RKO (cell line): Measurements from ENCODE around the gene RBM28.
"Not testable (repeated sequence)": the region's sequence is repeated elsewhere in the genome, so short reads cannot be mapped to it uniquely, and the experiment has no call there.

Experiments
- DNase-seq: peaks from one replicate; pipeline ENCODE4 v3.0.0-alpha.2; 2016; ENCODE audit warnings: low spot score

Gene RBM28

DNA sequence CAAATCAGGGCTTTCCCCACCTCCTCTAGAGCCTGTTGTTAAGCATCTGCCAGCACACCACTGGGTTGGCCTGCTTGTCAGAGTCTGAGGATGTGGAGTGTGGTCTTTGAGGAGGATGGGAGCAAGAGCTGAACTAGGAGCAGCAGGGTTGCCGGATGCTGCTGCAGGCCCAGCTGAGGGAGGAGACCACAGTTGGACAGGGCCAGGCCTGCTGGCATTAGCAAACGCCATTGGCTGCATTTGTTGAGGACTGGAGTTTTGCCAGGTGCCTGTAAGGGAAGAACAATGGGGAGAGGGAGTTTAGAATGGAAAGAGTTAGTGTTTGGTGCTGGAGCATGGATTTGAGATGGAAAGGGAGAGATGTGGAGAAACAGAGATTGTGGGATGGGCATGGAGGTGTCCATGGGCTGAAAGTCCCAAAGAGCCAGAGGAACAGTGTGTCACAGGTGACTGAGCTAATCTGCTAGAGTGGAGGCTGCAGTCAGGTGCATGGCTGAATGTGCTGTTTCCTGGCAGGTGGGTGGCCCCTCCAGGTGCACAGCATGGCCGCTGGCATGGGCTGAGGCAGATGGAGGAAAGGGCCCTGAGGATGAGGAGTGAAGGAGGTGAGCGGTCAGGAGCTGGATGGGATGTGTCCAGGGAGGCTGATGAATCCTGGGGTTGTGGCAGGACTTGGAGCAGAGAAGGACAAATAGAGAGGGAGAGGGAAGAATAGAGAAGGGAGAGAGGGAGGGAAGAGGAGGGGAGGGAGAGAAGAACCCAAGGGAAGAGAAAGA lies 61.9 kb downstream of the RBM28 start:
- DNase-seq: no peak

DNA sequence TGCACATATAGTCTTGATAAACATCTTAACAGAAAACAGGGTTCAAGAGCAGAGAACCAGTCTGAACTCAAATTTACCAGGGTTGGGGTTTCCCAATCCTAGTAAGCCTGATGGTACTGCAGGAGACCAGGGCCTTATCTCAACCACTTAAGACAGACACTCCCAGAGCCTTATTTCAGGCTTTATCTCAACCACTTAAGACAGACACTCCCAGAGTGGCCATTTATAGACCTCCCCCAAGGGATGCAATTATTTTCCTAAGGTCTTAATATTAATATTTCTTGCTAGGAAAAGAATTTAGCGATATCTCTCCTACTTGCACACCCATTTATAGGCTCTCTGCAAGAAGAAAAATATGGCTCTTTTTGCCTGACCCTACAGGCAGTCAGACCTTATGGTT lies 63.3 kb downstream of the RBM28 start:
- not testable (repeated sequence) for DNase-seq

DNA sequence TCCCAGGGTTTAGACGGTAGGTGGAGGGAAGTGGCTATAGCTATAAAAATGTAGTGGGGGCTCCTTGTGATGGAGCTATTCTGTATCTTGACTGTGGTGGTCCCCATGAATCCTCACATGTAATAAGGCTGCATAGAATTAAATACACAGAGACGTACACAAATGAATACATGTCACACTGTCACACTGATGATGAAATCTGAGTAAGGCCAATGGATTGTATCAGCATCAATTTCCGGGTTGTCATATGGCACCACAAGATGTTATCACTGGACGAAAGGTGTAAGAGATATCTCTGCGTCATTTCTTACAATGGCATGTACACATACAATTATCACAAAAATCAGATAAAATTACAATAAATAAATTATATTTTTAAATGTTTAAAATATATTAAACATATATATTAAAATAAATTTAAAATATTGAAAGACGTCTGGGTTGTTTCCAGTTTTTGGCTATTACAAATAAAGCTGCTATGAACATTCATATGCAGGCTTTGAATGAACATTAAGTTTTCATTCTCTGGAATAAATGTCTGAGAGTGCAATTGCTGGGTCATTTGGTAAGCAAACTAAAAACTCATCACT lies 64.5 kb downstream of the RBM28 start:
- no peak for DNase-seq

DNA sequence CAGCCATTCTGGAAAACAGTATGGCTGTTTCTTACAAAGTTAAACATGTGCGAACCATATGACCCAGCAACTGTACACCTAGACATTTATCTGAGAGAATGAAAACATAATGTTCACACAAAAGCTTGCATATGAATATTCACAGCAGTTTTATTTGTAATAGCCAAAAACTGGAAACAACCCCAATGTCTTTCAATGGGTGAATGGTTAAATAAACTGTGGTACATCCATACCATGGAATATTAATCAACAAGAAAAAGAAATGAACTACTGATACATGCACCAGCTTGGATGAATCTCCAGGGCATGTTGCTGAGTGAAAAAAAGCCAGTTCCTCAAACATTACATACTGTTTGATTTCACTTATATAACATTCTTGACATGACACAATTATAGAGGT lies 65.3 kb downstream of the RBM28 start:
- DNase-seq: no peak

DNA sequence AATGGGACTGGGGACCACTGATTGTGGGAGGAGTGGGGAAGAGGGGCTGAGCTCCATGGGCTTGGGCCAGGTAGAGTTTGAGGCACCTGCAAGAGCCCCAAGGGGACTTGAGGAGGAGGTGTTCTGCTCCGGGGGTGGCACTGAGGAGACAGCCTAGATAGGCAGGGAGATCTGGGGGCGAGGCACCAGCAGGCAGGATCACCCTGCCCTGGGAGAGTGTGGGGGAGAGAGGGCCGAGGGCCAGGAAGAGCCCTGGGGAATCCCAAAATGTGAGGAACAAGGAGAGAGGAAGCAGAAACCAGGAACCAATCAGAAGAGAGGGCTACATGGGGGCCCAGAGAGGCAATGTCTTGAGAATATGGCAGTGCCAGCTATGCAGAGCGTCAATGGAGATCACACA lies 68.0 kb downstream of the RBM28 start:
- DNase-seq: no peak

DNA sequence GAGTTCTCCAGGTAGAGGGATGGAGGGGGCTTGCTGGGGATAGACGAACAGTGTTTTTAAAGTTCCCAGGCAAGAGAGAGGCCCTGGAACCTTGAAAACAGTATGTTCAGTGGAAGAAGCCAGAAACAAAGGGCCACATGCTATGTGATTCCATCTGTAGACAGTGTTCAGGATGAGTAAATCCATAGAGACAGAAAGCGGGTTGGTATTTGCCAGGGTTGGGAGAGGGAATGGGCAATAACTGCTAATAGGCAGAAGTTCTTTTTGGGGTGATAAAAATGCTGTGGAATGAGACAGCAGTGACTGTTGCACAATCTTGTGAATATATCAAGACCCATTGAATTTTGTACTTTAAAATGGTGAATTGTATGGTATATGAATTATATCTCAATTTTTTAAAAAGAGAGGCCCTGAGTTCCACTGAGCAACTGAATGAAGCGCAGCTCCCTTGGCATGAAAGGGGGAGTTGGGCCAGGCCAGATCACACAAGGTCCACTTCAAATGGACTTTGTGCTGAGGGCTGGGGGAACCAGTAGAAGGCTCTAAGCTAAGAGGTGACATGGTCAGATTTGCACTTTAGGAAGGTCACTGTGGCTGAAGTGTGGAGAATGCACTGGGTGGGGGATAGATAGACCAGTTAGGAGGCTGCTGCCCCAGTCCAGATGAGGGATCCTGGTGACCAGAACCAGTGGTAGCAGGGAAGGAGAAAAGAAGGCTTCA lies 68.7 kb downstream of the RBM28 start:
- DNase-seq: no peak

DNA sequence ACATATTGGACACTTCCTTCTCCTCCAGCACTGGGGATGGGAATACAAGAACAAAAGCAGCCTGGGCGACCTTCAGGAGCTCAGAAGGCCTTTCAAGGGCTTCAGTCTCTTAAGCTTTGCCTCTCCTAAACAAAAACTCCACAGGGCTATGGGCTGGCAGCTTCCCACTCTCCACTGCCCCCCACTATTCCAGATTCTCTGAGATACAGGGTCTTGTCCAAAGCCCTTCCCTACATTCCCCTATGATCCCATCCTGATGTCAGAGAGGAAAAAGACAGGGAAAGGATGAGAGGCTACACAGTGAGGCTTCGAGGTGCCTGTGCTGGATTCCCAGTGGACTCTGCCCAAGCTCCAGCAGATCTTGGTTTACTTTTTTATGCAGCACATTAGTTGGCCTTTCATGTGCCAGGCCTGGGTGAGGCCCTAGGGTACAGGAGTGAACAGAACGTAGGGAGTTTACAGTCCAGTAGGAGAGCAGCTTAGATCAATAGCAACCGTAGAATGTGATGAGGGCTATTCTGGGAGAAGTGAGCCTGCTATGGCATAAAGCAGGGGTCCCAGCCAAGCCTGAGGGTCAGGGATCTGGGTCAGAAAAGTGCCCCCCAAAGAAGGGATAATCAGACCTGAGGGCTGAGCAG lies 69.3 kb downstream of the RBM28 start:
- no peak for DNase-seq

DNA sequence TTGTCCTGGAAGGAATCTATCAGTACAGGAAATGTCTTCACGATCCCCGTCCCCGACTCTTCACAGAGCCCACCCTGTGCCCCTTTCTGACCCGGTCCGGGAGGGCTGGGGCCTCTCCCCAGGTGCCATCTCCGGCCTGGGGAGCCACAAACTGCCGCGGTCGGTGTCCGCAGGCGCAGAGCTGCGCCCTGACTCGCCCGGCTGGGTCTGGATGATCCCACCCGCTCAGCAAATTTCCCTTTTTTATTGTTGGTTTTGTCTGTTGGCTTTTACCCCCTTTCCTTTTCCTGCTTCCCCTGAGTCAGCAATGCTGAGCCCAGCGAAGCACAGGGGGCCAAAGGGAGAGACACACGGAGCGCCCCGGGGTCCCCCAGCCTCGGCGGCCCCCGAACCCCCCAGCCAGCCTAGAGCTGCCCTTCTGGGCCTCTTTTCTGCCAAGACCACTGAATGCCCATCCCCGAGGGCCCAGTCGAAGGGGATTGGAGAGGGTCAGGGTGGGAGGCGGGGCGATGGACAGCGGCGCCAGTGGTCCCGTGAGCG lies 71.7 kb downstream of the RBM28 start:
- DNase-seq: no peak

DNA sequence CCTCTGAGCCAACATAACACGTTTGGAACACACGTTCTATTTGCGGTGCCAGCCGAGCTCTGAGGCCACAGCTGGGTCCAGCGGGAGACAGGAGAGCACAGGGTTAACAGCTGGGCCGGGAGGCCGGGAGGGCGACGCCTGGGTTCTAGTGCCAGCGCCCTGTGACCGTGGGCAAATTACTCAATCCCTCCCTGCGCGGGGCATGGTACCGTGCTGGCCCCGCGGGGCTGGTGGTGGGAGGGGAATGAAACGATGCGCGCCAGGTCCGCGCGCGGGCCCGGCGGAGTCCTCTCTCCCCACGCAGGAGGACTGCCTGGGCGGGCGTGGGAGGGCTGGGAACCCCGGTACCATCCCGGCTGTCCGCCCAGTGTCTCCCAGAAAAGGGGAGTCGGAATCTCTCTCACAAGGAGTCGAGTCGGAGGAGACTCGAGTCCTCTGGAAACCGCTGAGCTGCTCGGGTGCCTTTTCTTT lies 72.2 kb downstream of the RBM28 start:
- DNase-seq: no peak

DNA sequence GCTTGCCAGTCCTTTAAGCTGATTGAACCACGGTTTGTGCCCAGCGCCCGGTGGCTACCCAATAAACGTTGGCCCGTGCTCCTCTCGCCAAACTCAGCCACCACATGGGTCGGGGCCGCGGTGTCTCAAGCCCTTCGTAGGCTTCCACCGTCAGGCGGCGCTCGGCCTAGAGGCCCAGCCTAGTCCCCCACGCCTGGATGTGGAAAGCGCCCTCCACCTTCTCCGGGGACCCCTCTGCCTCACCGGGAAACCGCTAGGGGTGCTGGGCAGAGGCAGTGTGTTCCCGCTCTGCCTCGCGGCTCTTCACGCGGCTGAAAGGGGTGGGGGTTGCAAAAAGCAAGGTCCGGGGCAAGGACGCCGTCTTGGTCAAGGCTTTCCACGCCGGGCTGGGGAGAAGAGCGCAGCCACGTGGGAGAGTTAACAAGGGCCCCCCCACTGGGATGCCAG lies 72.9 kb downstream of the RBM28 start:
- no peak for DNase-seq

DNA sequence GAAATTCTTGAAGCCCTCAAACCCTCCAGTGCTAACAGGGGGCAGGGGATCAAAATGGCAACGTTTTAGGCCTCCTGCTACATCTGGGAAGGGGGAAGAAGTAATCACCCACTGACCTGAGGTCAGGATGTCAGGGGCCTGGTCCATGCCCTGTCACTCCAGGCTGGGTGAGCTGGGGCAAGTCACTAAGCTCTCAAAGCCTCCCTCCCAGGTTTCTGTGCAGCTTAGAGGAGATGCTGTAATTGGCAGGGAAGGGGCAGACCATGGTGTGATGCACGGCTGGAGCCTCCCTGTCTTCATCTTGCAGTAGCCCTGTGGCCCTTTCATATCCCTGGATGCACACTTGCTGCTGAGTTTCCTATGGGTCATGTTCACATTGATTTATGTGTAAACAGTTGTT lies 75.5 kb downstream of the RBM28 start:
- no peak for DNase-seq

DNA sequence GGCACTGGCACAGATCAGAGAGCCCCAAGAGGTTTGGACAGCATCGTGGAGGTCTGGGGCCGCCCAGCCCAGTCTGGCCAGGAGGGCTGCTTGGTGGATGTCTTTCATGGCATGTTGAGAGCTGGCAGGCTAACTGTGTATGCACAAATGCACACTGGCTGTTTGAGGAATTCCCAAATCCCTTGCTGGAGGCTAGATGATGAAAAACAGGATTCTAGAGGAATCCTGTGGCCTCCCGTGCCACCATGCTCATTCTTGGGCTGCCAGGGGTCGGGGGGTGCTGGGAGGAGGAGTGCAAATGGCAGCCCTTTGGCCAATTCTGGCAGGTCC lies 76.1 kb downstream of the RBM28 start:
- DNase-seq: no peak

DNA sequence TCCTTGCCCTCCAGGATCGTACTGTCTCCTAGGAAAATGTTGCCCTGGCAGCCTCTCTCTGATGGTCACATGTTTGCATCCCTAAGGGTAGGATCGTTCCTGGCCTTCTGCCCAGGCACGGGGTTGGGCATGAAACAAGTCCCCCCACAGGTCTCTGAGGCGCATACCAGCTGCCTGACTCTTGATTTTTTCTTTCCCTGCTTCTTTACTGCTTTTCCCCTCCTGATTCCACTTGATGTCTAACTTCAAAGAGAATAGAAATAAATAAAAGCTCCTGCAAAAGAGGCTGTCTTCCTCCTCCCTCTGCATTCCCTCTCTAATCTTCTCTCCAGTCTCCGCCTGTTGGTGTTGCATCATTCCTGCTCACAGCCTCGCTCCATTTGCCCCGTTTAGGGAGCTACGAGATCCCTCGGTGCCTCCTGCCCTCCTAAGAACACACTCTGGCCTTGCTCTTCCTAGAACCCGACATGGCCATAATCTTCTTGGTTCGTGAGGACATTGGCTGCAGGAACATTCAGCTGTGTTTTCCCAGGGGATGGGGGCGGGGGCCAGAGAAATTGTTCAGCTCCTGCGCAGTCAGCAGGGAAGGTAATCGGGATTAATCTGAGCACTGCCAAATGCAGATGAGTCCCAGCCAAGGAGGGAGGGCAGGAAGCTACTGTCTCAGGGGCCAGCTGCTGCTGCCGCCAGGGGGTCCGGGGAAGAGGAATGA lies 76.7 kb downstream of the RBM28 start:
- no peak for DNase-seq

DNA sequence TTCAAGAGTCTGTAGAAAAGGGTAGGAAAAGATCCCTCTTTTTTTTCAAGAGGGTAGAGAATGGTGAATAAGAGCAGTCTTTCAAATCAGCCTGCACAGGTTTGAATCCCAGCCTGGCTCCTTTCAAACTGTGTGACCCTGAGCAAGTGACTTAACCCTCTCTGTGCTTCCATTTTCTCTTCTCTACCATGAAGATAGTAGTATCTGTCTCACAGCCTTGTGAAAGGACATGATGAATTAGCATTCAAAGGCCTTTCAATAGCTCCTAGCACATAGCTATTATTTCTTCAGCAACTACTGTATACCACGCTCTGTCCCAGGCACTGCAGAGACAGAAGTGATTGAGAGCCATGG lies 77.2 kb downstream of the RBM28 start:
- no peak for DNase-seq

DNA sequence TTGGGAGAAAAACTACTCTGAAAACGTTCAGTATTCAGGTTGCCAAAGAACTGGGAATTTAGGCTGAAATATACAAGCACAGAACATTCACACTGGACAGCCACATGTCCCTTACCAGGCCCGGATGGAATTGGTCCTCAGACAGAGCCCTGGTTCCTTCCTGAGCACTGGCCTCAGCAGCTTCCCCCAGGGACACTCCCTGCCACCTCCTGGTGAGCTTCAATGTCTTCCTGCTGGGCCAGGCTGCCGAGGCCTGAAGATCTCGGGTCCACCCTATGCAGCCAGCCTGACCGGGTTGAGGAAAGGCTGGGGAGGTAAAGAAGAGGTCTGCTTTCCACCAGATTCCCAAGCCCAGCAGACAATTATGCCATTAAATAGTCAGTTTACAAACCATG lies 77.8 kb downstream of the RBM28 start:
- no peak for DNase-seq

DNA sequence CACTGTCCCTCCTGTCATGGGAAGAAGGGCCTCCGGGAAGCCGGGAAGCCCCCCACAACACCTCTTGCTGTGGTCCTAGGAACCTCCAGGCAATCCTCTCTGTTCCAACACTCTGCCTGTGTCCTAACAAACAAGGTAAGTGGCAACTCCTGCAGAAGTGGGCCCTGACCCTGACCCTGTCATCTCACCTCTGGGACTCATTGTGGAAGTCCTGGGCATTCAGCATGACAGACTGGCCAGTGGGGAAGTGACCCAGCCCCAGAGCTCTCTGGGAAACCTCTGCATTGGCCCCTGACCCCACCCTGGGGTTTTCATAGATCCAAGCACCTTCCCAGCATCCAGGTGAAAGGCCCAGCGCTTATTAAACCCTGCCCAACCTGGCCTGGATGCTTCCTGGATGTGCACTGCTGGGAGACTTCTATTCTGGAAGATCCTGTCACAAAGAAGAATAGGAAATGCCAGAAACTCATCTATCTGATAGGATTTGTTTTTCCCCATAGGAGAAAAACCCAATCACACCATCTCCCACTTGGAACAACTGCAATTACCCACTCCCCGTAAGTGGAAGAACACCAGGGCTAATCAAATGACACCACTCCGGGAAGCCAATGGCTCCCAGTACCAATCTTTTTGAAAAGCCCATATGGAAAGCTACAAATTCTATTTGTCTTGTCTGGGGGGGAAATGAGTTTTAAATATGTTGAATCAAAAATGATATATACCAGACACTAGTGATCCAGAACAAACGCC lies 78.4 kb downstream of the RBM28 start:
- DNase-seq: no peak

DNA sequence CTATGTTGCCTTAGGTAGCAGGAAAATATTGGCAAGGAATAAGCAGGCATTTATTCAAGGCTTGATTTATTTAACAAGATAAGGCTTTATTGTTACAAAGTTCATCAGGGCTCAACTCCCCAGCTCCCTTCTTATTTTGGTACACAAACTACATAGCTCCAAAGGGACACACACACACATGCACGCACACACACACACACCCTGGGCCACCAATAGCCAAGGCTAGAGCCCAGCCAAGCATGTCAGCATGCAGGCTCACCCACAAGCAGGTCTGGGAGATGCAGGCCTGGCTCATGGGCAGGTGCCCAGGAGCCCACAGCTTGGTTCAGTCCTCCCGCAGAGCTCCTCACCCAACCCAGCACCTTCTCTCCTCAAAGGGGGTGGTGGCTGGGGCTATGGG lies 79.2 kb downstream of the RBM28 start:
- DNase-seq: no peak

DNA sequence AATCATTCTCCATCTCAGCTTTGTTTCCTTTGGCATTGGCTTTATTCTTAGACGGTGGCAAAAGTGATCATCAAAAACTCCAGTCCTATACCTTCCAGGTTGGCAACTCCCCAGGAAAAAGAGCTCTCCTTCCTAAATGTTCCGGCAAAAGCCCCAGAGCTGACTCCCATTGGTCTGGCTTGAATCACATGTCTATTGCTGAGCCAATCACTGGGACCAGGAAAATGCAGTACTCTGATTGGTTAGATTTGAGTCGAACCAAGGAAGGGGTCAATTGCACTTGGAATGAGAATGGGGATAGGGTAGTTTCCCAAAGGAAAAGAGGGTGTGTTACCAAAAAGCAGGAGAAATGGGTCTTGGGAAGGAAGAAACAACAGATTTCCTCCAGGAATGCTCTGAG lies 80.3 kb downstream of the RBM28 start:
- no peak for DNase-seq

DNA sequence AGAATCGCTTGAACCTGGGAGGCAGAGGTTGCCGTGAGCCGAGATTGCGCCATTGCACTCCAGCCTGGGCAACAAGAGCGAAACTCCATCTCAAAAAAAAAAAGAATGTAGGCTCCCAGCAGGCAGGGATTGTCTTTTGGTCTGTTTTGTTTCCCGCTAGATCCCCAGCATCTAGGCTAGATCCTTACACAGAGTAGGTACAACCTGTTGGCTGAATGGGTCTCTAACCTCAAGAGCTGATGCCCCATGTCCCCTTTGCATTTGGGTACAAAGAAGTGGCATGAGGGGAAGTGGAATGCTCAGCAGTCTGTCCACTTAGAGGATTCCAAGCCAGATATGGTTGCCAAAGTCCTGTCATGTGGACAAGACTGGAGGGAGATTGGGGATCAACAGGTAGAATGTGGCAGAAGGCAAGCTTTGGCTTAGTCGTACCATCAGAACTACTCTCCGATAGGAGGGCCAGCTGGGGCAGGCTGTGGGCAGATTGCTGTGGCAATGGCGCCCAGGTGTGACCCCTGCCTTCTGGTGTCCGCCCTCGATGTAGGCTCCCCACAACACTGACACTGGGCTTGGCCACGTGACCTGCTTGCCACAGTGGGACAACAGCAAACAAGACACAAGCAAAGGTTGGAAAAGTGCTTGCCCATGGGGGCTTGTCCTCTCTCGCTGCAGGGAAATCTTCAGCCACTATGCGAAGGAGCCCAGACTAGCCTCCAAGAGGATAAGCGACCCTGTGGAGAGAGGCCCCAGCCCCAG lies 81.3 kb downstream of the RBM28 start:
- no peak for DNase-seq

DNA sequence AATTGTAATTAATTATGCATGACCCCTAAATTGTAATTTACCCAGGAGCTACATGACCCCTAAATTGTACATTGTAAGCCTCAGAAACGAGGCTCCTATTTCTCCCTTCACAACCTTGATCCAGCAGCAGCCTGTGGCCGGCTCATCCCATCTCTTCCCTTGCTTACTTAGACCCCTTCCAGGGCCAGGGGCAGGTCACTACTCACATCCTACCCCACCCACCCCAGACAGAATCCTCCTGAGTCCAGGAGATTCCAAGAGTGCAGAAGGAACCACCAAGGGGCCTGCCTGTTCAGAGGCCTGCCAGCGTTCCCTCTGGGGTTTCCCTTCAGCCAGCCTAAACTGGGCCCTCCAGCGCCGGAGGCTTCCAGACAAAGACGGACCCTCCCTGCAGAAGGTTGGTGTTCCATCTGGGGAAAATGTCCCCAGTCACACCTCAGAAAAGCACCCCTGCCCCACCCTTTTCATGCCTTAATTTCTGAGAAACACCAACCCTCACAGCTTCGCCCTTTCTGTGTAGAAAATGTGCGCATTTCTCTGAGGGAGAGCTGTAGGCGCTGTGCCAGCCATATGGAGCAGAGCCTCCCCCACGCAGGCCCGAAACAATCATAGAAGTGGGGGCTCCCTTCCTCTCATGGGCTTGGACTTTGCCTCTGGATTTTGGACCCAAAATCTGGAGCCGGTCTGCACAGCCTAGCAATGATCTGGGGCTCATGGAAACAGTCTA lies 83.5 kb downstream of the RBM28 start:
- DNase-seq: no peak
